Mesenchymal stem cell (in vitro differentiated cells and primary cell): ENCODE measurements around the gene MRTFA.

Experiments
- DNase-seq: peaks from one replicate; pipeline ENCODE4 v3.0.0-alpha.2; 2013
- H2AFZ ChIP-seq: one replicate; pipeline ENCODE4 v1.6.1; 2013; ENCODE audit warnings: low read depth, mild to moderate bottlenecking, control low read depth, inconsistent platforms, low read length, moderate library complexity
- H2AK5ac ChIP-seq: 2 replicates; pipeline ENCODE4 v1.6.1; 2013; ENCODE audit warnings: low read length, moderate library complexity, mild to moderate bottlenecking, inconsistent platforms; ENCODE audit not compliant: severe bottlenecking
- H2BK120ac ChIP-seq: one replicate; pipeline ENCODE4 v1.6.1; 2013; ENCODE audit warnings: low read depth, mild to moderate bottlenecking, inconsistent platforms, low read length, moderate library complexity
- H2BK12ac ChIP-seq, 2 experiments: one replicate each; pipeline ENCODE4 v1.6.1; 2013; ENCODE audit warnings: inconsistent platforms in 2 of 2, low read length in 2 of 2, mild to moderate bottlenecking in 2 of 2, moderate library complexity in 2 of 2, control low read depth in 1 of 2
- H2BK15ac ChIP-seq: one replicate; pipeline ENCODE4 v1.6.1; 2013; ENCODE audit warnings: mild to moderate bottlenecking, low read depth, inconsistent platforms; ENCODE audit not compliant: poor library complexity, severe bottlenecking
- H2BK5ac ChIP-seq: 2 replicates; pipeline ENCODE4 v1.6.1; 2013; ENCODE audit warnings: low read depth, mild to moderate bottlenecking, low read length, control low read depth, inconsistent platforms; ENCODE audit not compliant: poor library complexity, severe bottlenecking
- H3K14ac ChIP-seq, 2 experiments: one replicate each; pipeline ENCODE4 v1.6.1; 2013; ENCODE audit warnings: inconsistent platforms in 2 of 2, low read length in 2 of 2, control low read depth in 1 of 2, mild to moderate bottlenecking in 1 of 2, moderate library complexity in 1 of 2
- H3K18ac ChIP-seq, 2 experiments: one replicate each; pipeline ENCODE4 v1.6.1; 2013; ENCODE audit warnings: inconsistent platforms in 2 of 2, low read length in 2 of 2, control low read depth in 1 of 2, low read depth in 1 of 2, mild to moderate bottlenecking in 1 of 2
- H3K23ac ChIP-seq, 2 experiments: one replicate each; pipeline ENCODE4 v1.6.1; 2013; ENCODE audit warnings: inconsistent platforms in 2 of 2, low read length in 2 of 2, mild to moderate bottlenecking in 2 of 2, moderate library complexity in 2 of 2, control low read depth in 1 of 2
- H3K27ac ChIP-seq: 2 replicates; pipeline ENCODE4 v1.5.1; 2013; ENCODE audit warnings: mild to moderate bottlenecking, moderate library complexity, low read length, control low read depth, inconsistent platforms; ENCODE audit not compliant: poor library complexity, severe bottlenecking
- H3K27me3 ChIP-seq, 2 experiments: 2 replicates each; pipeline versions ENCODE4 v1.6.1 to v1.7.0; 2013; ENCODE audit warnings: low read length in 2 of 2, mild to moderate bottlenecking in 2 of 2, moderate library complexity in 2 of 2, control low read depth in 1 of 2, inconsistent platforms in 1 of 2; ENCODE audit not compliant: control insufficient read depth in 1 of 2, insufficient read depth in 1 of 2
- H3K36me3 ChIP-seq, 2 experiments: 2 replicates each; pipeline versions ENCODE4 v1.6.1 to v1.7.0; 2013; ENCODE audit warnings: low read length in 2 of 2, control low read depth in 1 of 2, inconsistent platforms in 1 of 2, low read depth in 1 of 2, mild to moderate bottlenecking in 1 of 2; ENCODE audit not compliant: insufficient read depth in 2 of 2, control insufficient read depth in 1 of 2
- H3K4ac ChIP-seq, 2 experiments: one replicate each; pipeline ENCODE4 v1.6.1; 2013; ENCODE audit warnings: inconsistent platforms in 2 of 2, low read length in 2 of 2, mild to moderate bottlenecking in 2 of 2, moderate library complexity in 2 of 2, control low read depth in 1 of 2, low read depth in 1 of 2
- H3K4me1 ChIP-seq: 2 replicates; pipeline ENCODE4 v1.6.1; 2013; ENCODE audit warnings: low read depth, low read length, control low read depth; ENCODE audit not compliant: control insufficient read depth, insufficient read depth
- H3K4me2 ChIP-seq: 2 replicates; pipeline ENCODE4 v1.6.1; 2013; ENCODE audit warnings: low read length, mild to moderate bottlenecking, inconsistent platforms; ENCODE audit not compliant: poor library complexity, severe bottlenecking
- H3K4me3 ChIP-seq, 2 experiments: 2 replicates each; pipeline versions ENCODE4 v1.5.1 to v1.7.0; 2013; ENCODE audit warnings: low read length in 2 of 2, mild to moderate bottlenecking in 2 of 2, control low read depth in 1 of 2, low read depth in 1 of 2; ENCODE audit not compliant: insufficient read depth in 1 of 2
- H3K79me1 ChIP-seq: replicated peaks from 2 replicates; pipeline ENCODE4 v1.6.1; 2013; ENCODE audit warnings: mild to moderate bottlenecking, control low read depth, low read length, inconsistent platforms; ENCODE audit not compliant: poor library complexity, severe bottlenecking
- H3K9ac ChIP-seq: 2 replicates; pipeline ENCODE4 v1.7.0; 2013; ENCODE audit warnings: mild to moderate bottlenecking, low read length, moderate library complexity
- H3K9me3 ChIP-seq: 2 replicates; pipeline ENCODE4 v1.7.0; 2013; ENCODE audit warnings: mild to moderate bottlenecking, low read length; ENCODE audit not compliant: control insufficient read depth
- H4K8ac ChIP-seq: one replicate; pipeline ENCODE4 v1.6.1; 2013; ENCODE audit warnings: inconsistent platforms, mild to moderate bottlenecking, low read length, moderate library complexity
- H4K91ac ChIP-seq: one replicate; pipeline ENCODE4 v1.6.1; 2013; ENCODE audit warnings: mild to moderate bottlenecking, low read length, inconsistent platforms
- WGBS: methylation state at CpG from one replicate; pipeline ENCODE4 v1.1.7; 2013; ENCODE audit warnings: mixed read lengths; 5-methylcytosine and 5-hydroxymethylcytosine counted together

MRTFA gene

GRCh38 chr22:40594924-40595323 lies 41.6 kb downstream of the MRTFA start:
- H3K27me3 ChIP-seq = no peaks in the 10 kb centered on the region
- H3K18ac ChIP-seq = no peak overlapping the region
- H3K4me1 ChIP-seq = peaks cover 2% of the 10 kb centered on the region
- no peak overlapping the region for H3K27ac ChIP-seq
- H3K14ac ChIP-seq = no peak overlapping the region
- H3K9ac ChIP-seq = no peak overlapping the region
- H2BK15ac ChIP-seq = no peak overlapping the region
- H3K23ac ChIP-seq = no peak overlapping the region
- WGBS = 93% methylated on average over 3 of the region's 8 CpGs
- H3K79me1 ChIP-seq = peaks cover 9% of the 10 kb centered on the region
- no peak overlapping the region for H2AK5ac ChIP-seq
- H2BK120ac ChIP-seq = no peak overlapping the region
- no peak overlapping the region for H3K4me2 ChIP-seq
- no peak overlapping the region for H2AFZ ChIP-seq
- no peak overlapping the region for H4K8ac ChIP-seq
- no peak for DNase-seq
- no peak overlapping the region for H3K4me3 ChIP-seq
- no peak overlapping the region for H2BK12ac ChIP-seq
- no peak overlapping the region for H4K91ac ChIP-seq
- H3K36me3 ChIP-seq = peaks cover 0 to 3% of the 10 kb centered on the region in 2 experiments
- H3K4ac ChIP-seq = no peak overlapping the region
- H3K9me3 ChIP-seq = no peaks in the 10 kb centered on the region
- H2BK5ac ChIP-seq = no peak overlapping the region

- Histone ChIP-seq H2BK12ac (no peak overlapping the region), H2BK120ac (no peak overlapping the region), H3K79me1 (peaks cover 8% of the 10 kb centered on the region), H3K36me3 (peaks cover 0 to 3% of the 10 kb centered on the region in 2 experiments), H2AFZ (no peak overlapping the region), H3K27ac (no peak overlapping the region), H3K4me2 (no peak overlapping the region), H3K9me3 (no peaks in the 10 kb centered on the region), H3K4me1 (peaks cover 2% of the 10 kb centered on the region), H2AK5ac (no peak overlapping the region), H4K91ac (no peak overlapping the region), H4K8ac (no peak overlapping the region), H2BK15ac (no peak overlapping the region), H3K23ac (no peak overlapping the region), H3K9ac (no peak overlapping the region), H3K14ac (no peak overlapping the region), H2BK5ac (no peak overlapping the region), H3K4me3 (no peak overlapping the region), H3K18ac (no peak overlapping the region), H3K4ac (no peak overlapping the region), H3K27me3 (no peaks in the 10 kb centered on the region)
- WGBS = 76% methylated on average over 2 of the region's 3 CpGs
- no peak for DNase-seq
These were observed 42.2 kb downstream of the MRTFA start for GRCh38 chr22:40594346-40594745.

DNA sequence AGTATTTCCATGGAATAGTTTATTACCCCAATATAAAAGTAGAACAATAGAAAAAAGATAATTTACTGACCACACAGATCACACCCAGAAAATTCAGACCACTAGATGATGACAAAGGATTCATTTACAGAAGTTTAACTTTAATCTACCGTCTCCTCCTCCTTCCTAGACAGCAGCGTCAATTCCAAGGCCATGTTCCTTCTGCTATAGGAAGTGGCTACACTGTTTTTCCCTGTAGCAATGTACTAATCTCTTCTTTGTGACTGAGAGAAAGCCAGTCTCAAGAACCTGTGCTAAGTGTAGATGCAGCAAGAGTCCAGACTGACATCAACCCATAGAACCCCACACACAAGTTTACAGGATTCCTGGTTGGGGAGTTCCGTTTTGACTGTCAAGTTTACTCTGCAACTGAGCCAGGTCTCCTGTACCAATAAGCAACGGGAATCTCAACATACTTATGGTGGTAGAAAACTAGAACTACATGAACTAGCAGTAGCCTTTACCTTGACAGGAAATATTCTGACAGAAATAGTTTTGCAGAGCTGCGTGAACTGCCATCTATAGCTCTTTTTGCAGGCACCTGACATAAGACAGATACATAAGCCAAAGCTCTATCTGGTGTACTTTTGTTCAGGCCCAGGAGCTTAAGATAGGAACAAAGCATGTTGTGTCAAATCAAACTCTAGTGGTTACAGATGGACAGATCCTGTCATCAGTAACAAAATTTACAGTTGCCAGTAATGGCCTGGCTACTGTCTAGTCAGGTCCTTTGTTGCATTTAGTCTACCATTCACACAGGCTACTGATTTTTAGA lies 42.9 kb downstream of the MRTFA start:
- no peak overlapping the region for H3K23ac ChIP-seq
- H3K36me3 ChIP-seq = peaks cover 0 to 3% of the 10 kb centered on the region in 2 experiments
- H3K27me3 ChIP-seq = no peaks in the 10 kb centered on the region
- no peak overlapping the region for H3K27ac ChIP-seq
- H4K91ac ChIP-seq = no peak overlapping the region
- H3K4me2 ChIP-seq = no peak overlapping the region
- peak overlapping the region in 1 of 2 experiments; percentile 15 for H3K18ac ChIP-seq
- H3K4me3 ChIP-seq = no peak overlapping the region
- peak overlapping the region in 1 of 2 experiments; percentile 16 for H3K4ac ChIP-seq
- H2BK5ac ChIP-seq = no peak overlapping the region
- WGBS = 95% methylated on average over 5 of the region's 5 CpGs
- H2AK5ac ChIP-seq = peak overlapping the region; percentile 51
- no peak overlapping the region for H2AFZ ChIP-seq
- H2BK12ac ChIP-seq = no peak overlapping the region
- H3K9ac ChIP-seq = no peak overlapping the region
- H3K14ac ChIP-seq = no peak overlapping the region
- H3K79me1 ChIP-seq = peaks cover 8% of the 10 kb centered on the region
- no peak overlapping the region for H4K8ac ChIP-seq
- peaks cover 2% of the 10 kb centered on the region for H3K4me1 ChIP-seq
- no peak overlapping the region for H2BK15ac ChIP-seq
- DNase-seq = no peak
- no peaks in the 10 kb centered on the region for H3K9me3 ChIP-seq
- no peak overlapping the region for H2BK120ac ChIP-seq

- Histone ChIP-seq H3K23ac (no peak overlapping the region), H3K9me3 (no peaks in the 10 kb centered on the region), H3K18ac (no peak overlapping the region), H3K4me1 (peaks cover under 1% of the 10 kb centered on the region), H2BK120ac (no peak overlapping the region), H3K27me3 (no peaks in the 10 kb centered on the region), H3K4me2 (no peak overlapping the region), H2BK12ac (no peak overlapping the region), H2BK5ac (no peak overlapping the region), H2AK5ac (no peak overlapping the region), H2BK15ac (no peak overlapping the region), H3K14ac (no peak overlapping the region), H2AFZ (no peak overlapping the region), H3K27ac (no peak overlapping the region), H3K4ac (no peak overlapping the region), H3K4me3 (no peak overlapping the region), H4K91ac (no peak overlapping the region), H3K9ac (no peak overlapping the region), H4K8ac (peak overlapping the region; percentile 37), H3K79me1 (peaks cover 12% of the 10 kb centered on the region), H3K36me3 (peaks cover 0 to 3% of the 10 kb centered on the region in 2 experiments)
- 100% methylated on average over 2 of the region's 2 CpGs for WGBS
- no peak for DNase-seq
These were observed 44.0 kb downstream of the MRTFA start for GRCh38 chr22:40592352-40593113.
